ENCODE data around the gene ZPBP2. TPM values are rescaled to one million over a fixed set of nuclear protein-coding genes. Genes with fewer than 3 reads are reported as not detected.

The ZPBP2 gene
- total RNA-seq (2014; rRNA removed; shearing (Covaris generic)): not detected in 2 replicates

- Histone ChIP-seq H3K9me3 (replicated peaks) (no peaks in the 10 kb centered on the region), H3K36me3 (no peaks in the 10 kb centered on the region), H3K27me3 (replicated peaks) (peaks cover 47% of the 10 kb centered on the region), H3K4me3 (no peak within 1 kb of the TSS), H3K27ac (no peak within 1 kb of the TSS), H3K4me1 (replicated peaks) (peaks cover 4% of the 10 kb centered on the region; the same call in 1 of the 2 replicates)
- DNase-seq (ENCODE audit: low read depth in 1 of 2, low spot score in 2 of 2): no peak
Measured at GRCh38 chr17:39867880-39868553, at the start of gene ZPBP2. ZPBP2 (plus strand) TSS chr17:39868202; CDS start chr17:39868355, 153 bp downstream.

- no peak overlapping the region for H3K27ac ChIP-seq
- H3K27me3 ChIP-seq (replicated peaks): peaks cover 3% of the 10 kb centered on the region; the same call in 1 of the 2 replicates
- H3K36me3 ChIP-seq: no peaks in the 10 kb centered on the region
- peaks cover 4% of the 10 kb centered on the region for H3K9me3 ChIP-seq (replicated peaks)
- DNase-seq (ENCODE audit: low read depth in 1 of 2, low spot score in 2 of 2): no peak
- no peaks in the 10 kb centered on the region for H3K4me1 ChIP-seq (replicated peaks)
- no peak overlapping the region for H3K4me3 ChIP-seq
Measured at GRCh38 chr17:39818358-39819000, 49.5 kb upstream of the ZPBP2 start.

- Histone ChIP-seq H3K9me3 (replicated peaks) (peaks cover 8% of the 10 kb centered on the region), H3K27ac (no peak overlapping the region), H3K27me3 (replicated peaks) (no peaks in the 10 kb centered on the region), H3K4me3 (no peak overlapping the region), H3K36me3 (no peaks in the 10 kb centered on the region), H3K4me1 (replicated peaks) (no peaks in the 10 kb centered on the region)
- DNase-seq (ENCODE audit: low read depth in 1 of 2, low spot score in 2 of 2): no peak
Measured at GRCh38 chr17:39820541-39820940, 47.5 kb upstream of the ZPBP2 start.

- Histone ChIP-seq H3K4me3 (no peak overlapping the region), H3K27me3 (replicated peaks) (no peaks in the 10 kb centered on the region), H3K9me3 (replicated peaks) (peaks cover 8% of the 10 kb centered on the region), H3K4me1 (replicated peaks) (no peaks in the 10 kb centered on the region), H3K27ac (no peak overlapping the region), H3K36me3 (no peaks in the 10 kb centered on the region)
- DNase-seq (ENCODE audit: low read depth in 1 of 2, low spot score in 2 of 2): no peak
Measured at GRCh38 chr17:39820987-39821386, 47.0 kb upstream of the ZPBP2 start.

GRCh38 chr17:39822051-39822451, 46.0 kb upstream of the ZPBP2 start:
- H3K9me3 ChIP-seq (replicated peaks): peaks cover 8% of the 10 kb centered on the region
- no peak overlapping the region for H3K27ac ChIP-seq
- no peak overlapping the region for H3K4me3 ChIP-seq
- no peaks in the 10 kb centered on the region for H3K27me3 ChIP-seq (replicated peaks)
- no peaks in the 10 kb centered on the region for H3K36me3 ChIP-seq
- DNase-seq (ENCODE audit: low read depth in 1 of 2, low spot score in 2 of 2): no peak
- no peaks in the 10 kb centered on the region for H3K4me1 ChIP-seq (replicated peaks)

- Histone ChIP-seq H3K4me3 (no peak overlapping the region), H3K27me3 (replicated peaks) (no peaks in the 10 kb centered on the region), H3K36me3 (no peaks in the 10 kb centered on the region), H3K27ac (no peak overlapping the region), H3K9me3 (replicated peaks) (peaks cover 8% of the 10 kb centered on the region), H3K4me1 (replicated peaks) (no peaks in the 10 kb centered on the region)
- no peak for DNase-seq (ENCODE audit: low read depth in 1 of 2, low spot score in 2 of 2)
Measured at GRCh38 chr17:39823407-39824054, 44.5 kb upstream of the ZPBP2 start.

- no peak overlapping the region for H3K27ac ChIP-seq
- H3K9me3 ChIP-seq (replicated peaks): peaks cover 8% of the 10 kb centered on the region
- peaks cover 4% of the 10 kb centered on the region; the same call in 1 of the 2 replicates for H3K27me3 ChIP-seq (replicated peaks)
- H3K4me3 ChIP-seq: no peak overlapping the region
- no peak for DNase-seq (ENCODE audit: low read depth in 1 of 2, low spot score in 2 of 2)
- no peaks in the 10 kb centered on the region for H3K36me3 ChIP-seq
- H3K4me1 ChIP-seq (replicated peaks): no peaks in the 10 kb centered on the region
Measured at GRCh38 chr17:39826334-39826733, 41.7 kb upstream of the ZPBP2 start.

GRCh38 chr17:39828443-39828842, 39.6 kb upstream of the ZPBP2 start:
- Histone ChIP-seq H3K36me3 (no peaks in the 10 kb centered on the region), H3K4me3 (no peak overlapping the region), H3K27me3 (replicated peaks) (peaks cover 11% of the 10 kb centered on the region), H3K9me3 (replicated peaks) (peaks cover 4% of the 10 kb centered on the region), H3K27ac (no peak overlapping the region), H3K4me1 (replicated peaks) (no peaks in the 10 kb centered on the region)
- DNase-seq (ENCODE audit: low read depth in 1 of 2, low spot score in 2 of 2): no peak

GRCh38 chr17:39831588-39831987, 36.4 kb upstream of the ZPBP2 start:
- no peaks in the 10 kb centered on the region for H3K36me3 ChIP-seq
- DNase-seq (ENCODE audit: low read depth in 1 of 2, low spot score in 2 of 2): no peak
- H3K27ac ChIP-seq: no peak overlapping the region
- H3K4me3 ChIP-seq: no peak overlapping the region
- peaks cover 11% of the 10 kb centered on the region for H3K27me3 ChIP-seq (replicated peaks)
- no peaks in the 10 kb centered on the region for H3K4me1 ChIP-seq (replicated peaks)
- peaks cover 2% of the 10 kb centered on the region; the same call in 1 of the 2 replicates for H3K9me3 ChIP-seq (replicated peaks)

GRCh38 chr17:39834017-39834416, 34.0 kb upstream of the ZPBP2 start:
- Histone ChIP-seq H3K4me1 (replicated peaks) (no peaks in the 10 kb centered on the region), H3K4me3 (no peak overlapping the region), H3K27me3 (replicated peaks) (peaks cover 9% of the 10 kb centered on the region), H3K9me3 (replicated peaks) (peaks cover 2% of the 10 kb centered on the region; the same call in 1 of the 2 replicates), H3K36me3 (no peaks in the 10 kb centered on the region), H3K27ac (no peak overlapping the region)
- no peak for DNase-seq (ENCODE audit: low read depth in 1 of 2, low spot score in 2 of 2)

- DNase-seq (ENCODE audit: low read depth in 1 of 2, low spot score in 2 of 2): no peak
- no peak overlapping the region for H3K4me3 ChIP-seq
- peaks cover 2% of the 10 kb centered on the region; the same call in 1 of the 2 replicates for H3K9me3 ChIP-seq (replicated peaks)
- no peaks in the 10 kb centered on the region for H3K36me3 ChIP-seq
- H3K27ac ChIP-seq: no peak overlapping the region
- no peaks in the 10 kb centered on the region for H3K4me1 ChIP-seq (replicated peaks)
- peaks cover 7% of the 10 kb centered on the region; the same call in 1 of the 2 replicates for H3K27me3 ChIP-seq (replicated peaks)
Measured at GRCh38 chr17:39835038-39835786, 32.8 kb upstream of the ZPBP2 start.

GRCh38 chr17:39836117-39836516, 31.9 kb upstream of the ZPBP2 start:
- Histone ChIP-seq H3K27ac (no peak overlapping the region), H3K9me3 (replicated peaks) (peaks cover 2% of the 10 kb centered on the region; the same call in 1 of the 2 replicates), H3K4me3 (no peak overlapping the region), H3K36me3 (no peaks in the 10 kb centered on the region), H3K4me1 (replicated peaks) (no peaks in the 10 kb centered on the region), H3K27me3 (replicated peaks) (peaks cover 7% of the 10 kb centered on the region; the same call in 1 of the 2 replicates)
- no peak for DNase-seq (ENCODE audit: low read depth in 1 of 2, low spot score in 2 of 2)

GRCh38 chr17:39838057-39838456, 29.9 kb upstream of the ZPBP2 start:
- Histone ChIP-seq H3K4me3 (no peak overlapping the region), H3K4me1 (replicated peaks) (no peaks in the 10 kb centered on the region), H3K27me3 (replicated peaks) (peaks cover 4% of the 10 kb centered on the region), H3K27ac (no peak overlapping the region), H3K36me3 (no peaks in the 10 kb centered on the region), H3K9me3 (replicated peaks) (peaks cover 2% of the 10 kb centered on the region; the same call in 1 of the 2 replicates)
- no peak for DNase-seq (ENCODE audit: low read depth in 1 of 2, low spot score in 2 of 2)
